HG03442 (cell line): Measurements from ENCODE around the gene GOLGA6C.
"Not testable (repeated sequence)": the region's sequence is repeated elsewhere in the genome, so short reads cannot be mapped to it uniquely, and the experiment has no call there.

Experiments
- ATAC-seq: cut with Tn5 transposase; IDR thresholded peaks from one replicate; pipeline ENCODE4 v1.9.1; 2021; ENCODE audit warnings: mild to moderate bottlenecking, moderate library complexity; ENCODE audit not compliant: unreplicated experiment

Gene GOLGA6C

DNA sequence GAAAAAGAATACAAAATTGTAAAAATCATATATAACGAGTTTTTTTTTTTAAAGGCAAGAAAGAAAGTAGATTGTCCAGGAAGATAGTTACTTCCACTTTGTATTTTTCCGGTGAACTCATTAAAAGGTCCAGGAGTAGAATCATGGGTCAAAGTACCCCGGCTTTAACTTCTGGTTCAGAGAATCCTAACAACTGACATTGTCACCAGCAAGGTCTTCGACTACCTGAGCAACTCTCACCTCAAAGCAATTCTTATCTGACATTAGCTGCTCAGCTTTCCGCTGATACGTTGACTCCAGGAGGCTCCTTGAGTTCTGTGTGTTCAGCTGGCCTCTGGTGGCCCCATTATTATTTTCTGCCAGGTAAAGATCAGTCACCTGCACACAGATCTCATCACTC lies 9.1 kb upstream of the GOLGA6C start:
- ATAC-seq: not testable (repeated sequence)

- no peak for ATAC-seq
These were observed 8.4 kb upstream of the GOLGA6C start for GRCh38 chr15:75249726-75250125.

DNA sequence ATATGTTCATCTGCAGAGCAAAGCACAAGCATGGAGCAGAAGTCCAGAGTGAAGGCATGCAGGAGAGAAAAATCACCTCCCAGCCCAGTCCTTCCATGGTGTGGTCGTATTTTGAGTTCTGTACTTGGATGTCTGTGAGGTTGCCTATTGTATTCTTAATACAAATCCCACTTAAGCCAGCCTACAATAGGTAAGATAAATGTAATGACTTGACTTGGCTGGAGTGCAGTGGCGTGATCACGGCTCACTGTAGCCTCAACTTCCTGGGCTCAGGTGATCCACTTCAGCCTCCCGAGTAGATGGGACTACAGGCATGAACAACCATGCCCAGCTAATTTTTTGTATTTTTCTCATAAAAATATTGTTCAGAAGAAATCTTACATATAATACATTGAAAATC lies 6.8 kb upstream of the GOLGA6C start:
- not testable (repeated sequence) for ATAC-seq

DNA sequence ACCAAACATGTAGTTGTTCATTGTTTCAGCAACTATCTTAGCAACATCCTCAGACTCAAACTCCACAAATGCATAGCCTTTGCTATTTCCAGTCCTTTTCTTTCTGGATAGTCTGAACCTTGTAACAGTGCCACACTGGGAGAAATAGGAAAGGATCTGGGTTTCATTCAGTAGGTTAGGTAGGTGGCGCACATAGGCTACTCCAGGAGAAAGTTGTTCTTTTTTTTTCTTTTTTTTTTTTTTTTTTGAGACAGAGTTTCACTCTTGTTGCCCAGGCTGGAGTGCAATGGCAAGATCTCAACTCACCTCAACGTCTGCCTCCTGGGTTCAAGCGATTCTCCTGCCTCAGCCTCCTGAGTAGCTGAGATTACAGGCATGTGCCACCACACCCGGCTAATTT lies 5.8 kb upstream of the GOLGA6C start:
- not testable (repeated sequence) for ATAC-seq

DNA sequence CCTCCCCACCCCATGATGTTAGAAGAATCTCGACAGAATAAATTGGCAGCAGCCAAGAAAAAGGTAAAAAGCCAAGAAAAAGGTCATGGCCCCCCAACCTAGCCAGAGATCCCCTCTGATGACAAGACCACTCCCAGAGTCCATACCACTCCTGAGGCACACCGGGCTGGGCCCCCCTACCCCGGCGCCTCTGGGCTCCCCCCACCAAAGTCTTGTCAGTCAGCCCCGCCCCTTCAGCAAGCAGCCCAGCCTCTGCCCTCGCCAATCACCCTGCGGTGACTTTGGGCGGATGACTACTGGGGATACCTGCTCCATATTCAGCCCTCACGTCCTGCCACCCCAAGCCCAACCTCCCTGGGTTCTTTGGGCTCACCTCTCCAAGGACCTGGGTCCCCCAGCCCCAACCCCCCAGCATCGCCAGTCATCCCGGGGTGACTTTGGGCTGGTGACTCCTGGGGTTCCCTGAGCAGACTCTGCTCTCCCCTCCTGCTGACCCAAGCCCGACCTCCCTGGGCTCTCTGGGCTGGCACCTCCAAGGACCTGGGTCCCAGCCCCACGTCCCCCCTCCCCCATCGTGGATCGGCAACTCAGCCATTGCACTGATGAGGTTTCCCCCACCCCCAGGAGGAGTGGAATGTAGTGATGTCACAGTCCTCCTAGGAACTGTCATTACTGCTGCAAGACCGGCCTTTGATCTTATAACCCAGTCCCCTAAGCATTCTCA lies 648 bp downstream of the GOLGA6C start:
- not testable (repeated sequence) for ATAC-seq

DNA sequence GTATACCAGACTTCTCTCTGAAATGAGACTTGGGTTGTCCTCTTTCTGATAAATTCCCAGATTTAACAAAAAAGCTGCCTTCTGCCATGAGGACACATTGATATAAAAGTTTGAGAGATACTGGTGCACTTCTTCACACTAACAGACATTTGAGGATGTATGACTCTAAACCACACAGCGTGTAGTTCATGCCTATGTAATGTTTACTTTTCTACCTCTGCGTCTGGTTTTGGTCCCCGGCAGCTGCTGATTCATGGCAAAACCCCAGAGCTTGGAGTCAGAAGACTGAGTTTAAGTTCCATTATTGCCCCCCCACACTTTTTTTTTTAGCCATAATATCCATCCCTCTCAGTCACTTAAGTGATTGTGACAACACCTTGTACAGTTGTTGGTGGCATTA lies 1.7 kb downstream of the GOLGA6C start:
- ATAC-seq: not testable (repeated sequence)

- ATAC-seq: not testable (repeated sequence)
These were observed 15.7 kb downstream of the GOLGA6C start for GRCh38 chr15:75273751-75274359.

- peak; percentile 99 for ATAC-seq
These were observed 16.5 kb downstream of the GOLGA6C start for GRCh38 chr15:75274509-75275107.

GRCh38 chr15:75275617-75276016 lies 17.5 kb downstream of the GOLGA6C start:
- ATAC-seq: not testable (repeated sequence)

DNA sequence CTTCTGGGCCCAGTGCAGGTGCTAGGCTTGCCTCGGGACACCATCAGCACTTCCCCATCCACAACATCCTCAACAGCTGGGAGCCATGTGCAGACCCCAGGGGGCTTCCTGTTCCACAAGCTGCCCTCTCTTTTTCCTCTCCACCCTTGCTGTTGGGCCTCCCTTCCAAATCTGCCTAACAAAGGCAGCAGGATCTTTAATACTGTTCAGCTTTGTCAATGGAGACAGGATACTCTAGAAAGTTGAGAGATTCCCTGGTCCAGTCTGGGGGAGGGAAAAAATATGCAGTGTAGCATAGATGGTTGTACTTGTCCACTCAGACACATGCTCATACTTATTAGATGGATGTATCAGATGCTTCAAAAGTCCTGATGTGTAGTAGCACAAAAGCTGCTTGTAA lies 20.4 kb downstream of the GOLGA6C start:
- ATAC-seq: not testable (repeated sequence)

- ATAC-seq: not testable (repeated sequence)
These were observed 24.4 kb downstream of the GOLGA6C start, which contains the start of gene GOLGA6D for GRCh38 chr15:75282572-75282971. TSS of gene GOLGA6D (plus strand) at chr15:75282835. CDS start at chr15:75282876, 41 bp downstream.

DNA sequence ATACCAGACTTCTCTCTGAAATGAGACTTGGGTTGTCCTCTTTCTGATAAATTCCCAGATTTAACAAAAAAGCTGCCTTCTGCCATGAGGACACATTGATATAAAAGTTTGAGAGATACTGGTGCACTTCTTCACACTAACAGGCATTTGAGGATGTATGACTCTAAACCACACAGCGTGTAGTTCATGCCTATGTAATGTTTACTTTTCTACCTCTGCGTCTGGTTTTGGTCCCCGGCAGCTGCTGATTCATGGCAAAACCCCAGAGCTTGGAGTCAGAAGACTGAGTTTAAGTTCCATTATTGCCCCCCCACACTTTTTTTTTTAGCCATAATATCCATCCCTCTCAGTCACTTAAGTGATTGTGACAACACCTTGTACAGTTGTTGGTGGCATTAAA lies 26.0 kb downstream of the GOLGA6C start:
- ATAC-seq: not testable (repeated sequence)

- not testable (repeated sequence) for ATAC-seq
These were observed 35.5 kb downstream of the GOLGA6C start for GRCh38 chr15:75293660-75294059.

GRCh38 chr15:75298541-75299310 lies 40.6 kb downstream of the GOLGA6C start:
- ATAC-seq: not testable (repeated sequence)

DNA sequence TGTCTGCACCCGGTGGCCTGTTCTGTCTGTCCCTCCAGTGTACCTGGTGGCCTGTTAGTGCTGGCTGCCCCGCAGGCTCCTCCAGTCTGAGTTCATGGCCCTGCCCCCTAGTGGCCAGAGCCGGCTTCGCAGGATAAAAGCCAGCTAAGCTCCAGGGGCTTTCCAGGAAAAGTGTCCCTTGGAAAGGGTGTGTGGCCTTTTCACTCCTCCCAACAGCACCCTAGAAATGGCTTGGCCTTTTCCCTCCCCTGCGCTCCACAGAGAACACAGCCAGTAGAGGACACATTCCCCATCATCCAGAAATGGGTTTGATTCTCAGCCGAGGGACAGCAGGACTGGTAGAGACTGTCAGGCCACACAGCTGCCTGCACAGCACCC lies 41.2 kb downstream of the GOLGA6C start:
- ATAC-seq: not testable (repeated sequence)

DNA sequence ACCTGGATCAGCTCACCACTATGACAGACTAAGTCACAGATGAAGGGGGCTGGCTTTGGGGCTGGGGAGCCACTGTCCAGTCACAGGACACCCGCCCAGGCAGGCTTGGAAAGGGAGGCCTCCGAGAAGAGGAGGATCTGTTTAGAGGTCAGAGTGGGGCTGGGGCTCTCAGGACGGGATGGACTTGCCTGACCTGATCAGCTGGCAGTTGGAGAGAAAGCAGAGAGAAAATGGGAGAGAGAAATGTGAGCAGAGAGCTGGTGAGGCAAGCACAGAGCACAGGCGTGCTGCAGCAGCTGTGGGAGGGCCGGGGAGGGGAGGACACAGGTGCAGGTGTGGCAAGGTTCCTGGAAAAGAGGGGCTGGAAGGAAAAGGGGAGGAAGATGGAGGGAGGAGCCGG lies 41.9 kb downstream of the GOLGA6C start:
- ATAC-seq: not testable (repeated sequence)

DNA sequence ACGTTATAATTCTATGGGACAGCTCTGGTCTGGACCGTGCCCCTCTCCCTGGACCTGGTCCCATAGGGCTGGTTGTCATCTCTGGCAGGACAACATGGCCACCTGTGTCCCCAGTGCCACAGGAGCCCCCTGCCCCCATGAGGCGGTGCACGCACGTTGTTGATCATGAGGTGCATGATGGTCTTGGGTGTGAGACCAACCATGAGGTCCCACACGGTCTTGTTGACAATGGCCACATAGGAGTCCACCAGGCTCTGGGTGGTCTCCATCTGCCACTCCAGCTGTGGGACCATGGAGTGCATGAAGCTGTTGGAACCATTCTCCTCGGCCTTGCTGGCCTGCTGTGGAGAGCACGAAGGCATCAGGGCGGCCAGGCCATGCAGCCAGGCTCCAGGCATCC lies 44.2 kb downstream of the GOLGA6C start:
- no peak for ATAC-seq

DNA sequence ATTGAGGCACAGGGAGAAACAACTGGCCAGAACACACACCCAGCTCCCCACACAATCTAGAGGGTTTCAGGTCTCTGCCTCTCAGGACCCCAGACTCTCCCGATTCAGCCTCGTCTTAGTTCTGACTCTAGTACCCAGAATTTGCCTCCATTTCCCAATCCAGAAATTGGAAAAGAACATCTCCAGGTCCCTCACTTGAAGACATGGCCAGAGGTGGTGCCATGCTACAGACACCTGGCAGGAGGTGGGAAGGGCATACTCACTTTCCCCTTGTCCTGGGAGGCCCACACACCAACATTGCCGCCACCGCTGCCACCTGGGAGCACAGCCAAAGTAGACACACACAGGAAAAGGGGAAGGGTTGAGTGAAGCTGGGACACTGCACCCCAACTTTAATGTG lies 44.6 kb downstream of the GOLGA6C start:
- not testable (repeated sequence) for ATAC-seq

DNA sequence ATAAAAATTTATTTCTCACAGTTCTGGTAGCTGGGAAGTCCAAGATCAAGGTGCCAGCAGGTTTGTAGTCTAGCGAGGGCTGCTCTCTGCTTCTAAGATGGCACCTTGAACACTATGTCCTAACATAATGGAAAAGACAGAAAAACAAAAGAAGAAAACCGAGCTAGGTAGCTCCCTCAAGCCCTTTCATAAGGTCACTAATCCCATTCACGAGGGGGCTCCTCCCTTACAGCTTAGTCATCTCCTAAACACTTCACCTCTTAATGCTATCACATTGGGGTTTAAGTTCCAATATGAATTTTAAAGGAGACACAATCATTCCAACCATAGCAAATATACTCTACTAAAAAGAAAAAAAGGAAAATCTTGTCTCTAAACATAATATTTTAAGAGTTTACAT lies 48.1 kb downstream of the GOLGA6C start:
- ATAC-seq: no peak

DNA sequence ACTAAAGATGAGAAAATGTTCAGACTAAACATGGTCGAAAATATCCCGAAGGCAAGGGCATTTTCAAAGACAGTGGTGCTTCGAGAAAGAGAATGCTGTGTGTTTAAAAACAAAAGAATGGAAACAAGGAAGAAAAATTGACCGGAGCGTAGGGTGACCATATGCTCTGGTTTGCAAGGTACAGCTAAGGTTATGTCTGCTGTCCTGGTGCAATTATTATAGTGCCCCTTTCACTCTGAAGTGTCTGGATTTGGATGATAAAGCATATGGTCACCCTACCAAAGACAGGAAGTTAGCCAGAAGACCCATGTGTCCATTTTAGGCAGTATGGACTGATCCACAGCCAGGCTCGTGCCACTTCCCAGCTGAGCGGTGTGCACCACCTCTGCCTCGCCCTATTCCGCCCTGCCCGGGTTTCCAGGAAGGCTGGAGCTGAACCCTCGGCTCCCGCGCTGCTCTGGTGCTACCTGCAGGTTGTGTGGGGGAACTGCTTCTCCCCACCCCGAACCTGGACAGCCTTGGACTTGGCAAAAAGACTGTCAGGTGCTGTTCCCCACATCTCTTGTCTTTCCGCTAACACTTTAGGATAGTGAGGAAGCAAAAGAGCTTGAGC lies 49.8 kb downstream of the GOLGA6C start:
- no peak for ATAC-seq

DNA sequence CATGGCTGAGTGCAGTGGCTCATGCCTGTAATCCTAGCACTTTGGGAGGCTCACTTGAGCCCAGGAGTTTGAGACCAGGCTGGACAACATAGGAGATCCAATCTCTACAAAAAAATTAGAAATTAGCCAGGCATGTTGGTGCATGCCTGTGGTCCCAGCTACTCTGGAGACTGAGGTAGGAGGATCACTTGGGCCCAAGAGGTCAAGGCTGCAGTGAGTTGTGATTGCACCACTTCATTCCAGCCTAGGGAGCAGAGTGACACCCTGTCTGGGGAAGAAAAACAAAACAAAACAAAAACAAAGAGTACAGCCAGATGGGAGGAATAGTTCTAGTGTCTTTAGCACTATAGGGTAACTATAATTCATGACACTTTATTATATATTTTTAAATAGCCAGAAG lies 51.6 kb downstream of the GOLGA6C start:
- no peak for ATAC-seq
